SK-N-SH treated with all-trans-retinoic acid at 6 μM for 48 hours (cell line): ENCODE results near the gene COL4A2.

Experiments used
- ATAC-seq: fragments of 200-7000 bp; cut with Tn5 transposase; 3 replicates; pipeline ENCODE4 v1.9.1; 2020; ENCODE audit warnings: mild to moderate bottlenecking, moderate library complexity
- ARNTL ChIP-seq: fragments of 450-650 bp; formaldehyde crosslinking; IDR thresholded peaks from 2 replicates; pipeline ENCODE4 v1.5.0; 2020; ENCODE audit warnings: low read depth, mild to moderate bottlenecking, moderate library complexity, borderline replicate concordance
- BACH2 ChIP-seq: fragments of 250-450 bp; sonication (Bioruptor Pico); IDR thresholded peaks from 2 replicates; pipeline ENCODE4 v1.9.0; 2021; ENCODE audit warnings: mild to moderate bottlenecking, borderline replicate concordance
- CREB5 ChIP-seq: fragments of 250-450 bp; sonication (Bioruptor Pico); IDR thresholded peaks from 2 replicates; pipeline ENCODE4 v1.5.1; 2020; ENCODE audit warnings: low read depth, mild to moderate bottlenecking, moderate library complexity
- CSDC2 ChIP-seq: fragments of 250-450 bp; sonication (Bioruptor Pico); IDR thresholded peaks from 2 replicates; pipeline ENCODE4 v1.5.0; 2020; ENCODE audit warnings: mild to moderate bottlenecking, moderate library complexity
- CSRNP3 ChIP-seq: fragments of 250-450 bp; sonication (Bioruptor Pico); IDR thresholded peaks from 2 replicates; pipeline ENCODE4 v1.5.1; 2021; ENCODE audit warnings: mild to moderate bottlenecking, moderate library complexity
- GLIS3 ChIP-seq: fragments of 250-450 bp; sonication (Bioruptor Pico); IDR thresholded peaks from 2 replicates; pipeline ENCODE4 v1.5.0; 2020; ENCODE audit warnings: mild to moderate bottlenecking, moderate library complexity
- ISL1 ChIP-seq: fragments of 250-450 bp; sonication (Bioruptor Pico); IDR thresholded peaks from 2 replicates; pipeline ENCODE4 v2.1.2; 2022; ENCODE audit warnings: mild to moderate bottlenecking, moderate library complexity
- OSR1 ChIP-seq: fragments of 250-450 bp; sonication (Bioruptor Pico); IDR thresholded peaks from 2 replicates; pipeline ENCODE4 v1.8.0; 2022; ENCODE audit warnings: moderate library complexity, mild to moderate bottlenecking, inconsistent platforms
- POU6F1 ChIP-seq: fragments of 250-450 bp; sonication (Bioruptor Pico); IDR thresholded peaks from 2 replicates; pipeline ENCODE4 v1.8.0; 2021; ENCODE audit warnings: low read depth, mild to moderate bottlenecking, moderate library complexity, borderline replicate concordance
- PPARA ChIP-seq: fragments of 250-450 bp; sonication (Bioruptor Pico); IDR thresholded peaks from 2 replicates; pipeline ENCODE4 v1.5.0; 2020; ENCODE audit warnings: mild to moderate bottlenecking, borderline replicate concordance
- SNAI2 ChIP-seq: fragments of 250-450 bp; sonication (Bioruptor Pico); IDR thresholded peaks from 2 replicates; pipeline ENCODE4 v1.5.0; 2020; ENCODE audit warnings: mild to moderate bottlenecking, moderate library complexity
- TCF4 ChIP-seq: fragments of 250-450 bp; sonication (Bioruptor Pico); IDR thresholded peaks from 2 replicates; pipeline ENCODE4 v1.8.0; 2021; ENCODE audit warnings: mild to moderate bottlenecking, moderate library complexity, borderline replicate concordance
- TOX ChIP-seq: fragments of 250-450 bp; sonication (Bioruptor Pico); IDR thresholded peaks from 2 replicates; pipeline ENCODE4 v1.8.0; 2021; ENCODE audit warnings: mild to moderate bottlenecking, moderate library complexity, borderline replicate concordance
- TSHZ2 ChIP-seq: fragments of 250-450 bp; sonication (Bioruptor Pico); IDR thresholded peaks from 2 replicates; pipeline ENCODE4 v1.5.0; 2020; ENCODE audit warnings: mild to moderate bottlenecking, moderate library complexity
- ZC3H10 ChIP-seq: fragments of 250-450 bp; sonication (Bioruptor Pico); IDR thresholded peaks from 2 replicates; pipeline ENCODE4 v1.5.1; 2021; ENCODE audit warnings: mild to moderate bottlenecking, moderate library complexity
- ZFP3 ChIP-seq: fragments of 250-450 bp; sonication (Bioruptor Pico); IDR thresholded peaks from 2 replicates; pipeline ENCODE4 v1.5.0; 2020; ENCODE audit warnings: mild to moderate bottlenecking, moderate library complexity
- ZFP30 ChIP-seq: fragments of 450-650 bp; formaldehyde crosslinking; IDR thresholded peaks from 2 replicates; pipeline ENCODE4 v1.5.0; 2022; ENCODE audit warnings: mild to moderate bottlenecking, moderate library complexity
- ZNF565 ChIP-seq: fragments of 450-650 bp; formaldehyde crosslinking; conservative IDR thresholded peaks from 2 replicates; pipeline ENCODE4 v1.5.0; 2020; ENCODE audit warnings: low read depth, mild to moderate bottlenecking, moderate library complexity
- ZNF70 ChIP-seq: fragments of 450-650 bp; formaldehyde crosslinking; IDR thresholded peaks from 2 replicates; pipeline ENCODE4 v1.5.0; 2020; ENCODE audit warnings: mild to moderate bottlenecking, moderate library complexity

The COL4A2 gene

GRCh38 chr13:110285991-110286832 is 20.9 kb upstream of the COL4A2 start:
- ATAC-seq: no peak
- TF ChIP-seq CSRNP3 (no peak), PPARA (CRISPR knock-in tag) (no peak)

GRCh38 chr13:110286833-110287819 is 20.0 kb upstream of the COL4A2 start:
- no peak for ATAC-seq
- no peak for TF ChIP-seq ZC3H10 (CRISPR knock-in tag)
- no peak for TF ChIP-seq SNAI2 (CRISPR knock-in tag)

- TF ChIP-seq CSRNP3 (no peak), CSDC2 (no peak), POU6F1 (no peak), TCF4 (no peak), ZNF565 (CRISPR knock-in tag) (no peak), OSR1 (CRISPR knock-in tag) (no peak), TOX (no peak), PPARA (CRISPR knock-in tag) (no peak), SNAI2 (CRISPR knock-in tag) (no peak)
- no peak for ATAC-seq
Observed at GRCh38 chr13:110289174-110289573, 17.9 kb upstream of the COL4A2 start.

GRCh38 chr13:110289661-110290060 is 17.4 kb upstream of the COL4A2 start:
- no peak for ATAC-seq
- TF ChIP-seq ARNTL: no peak
- TF ChIP-seq TCF4: no peak
- no peak for TF ChIP-seq PPARA (CRISPR knock-in tag)

GRCh38 chr13:110290153-110290552 is 16.9 kb upstream of the COL4A2 start:
- no peak for ATAC-seq
- TF ChIP-seq CREB5 (no peak), ZNF565 (CRISPR knock-in tag) (no peak), TOX (no peak), POU6F1 (no peak), TSHZ2 (CRISPR knock-in tag) (no peak), GLIS3 (CRISPR knock-in tag) (no peak), ZFP3 (no peak), ZNF70 (no peak), ZFP30 (no peak), BACH2 (no peak), CSRNP3 (no peak), PPARA (CRISPR knock-in tag) (no peak), ISL1 (no peak), TCF4 (no peak), CSDC2 (no peak)
